Effector memory CD4-positive, alpha-beta T cell (primary cell): ENCODE results near the gene PLXNA2.
A peak's percentile ranks its signal among the peaks of the same experiment; 100 is the strongest.

Experiments
- DNase-seq, 3 donors: peaks; one replicate each; pipeline ENCODE4 v3.0.0-alpha.2; 2020
- H3K27ac ChIP-seq: 2 replicates; pipeline ENCODE4 v1.7.0; 2013; ENCODE audit warnings: mild to moderate bottlenecking, low read length, moderate library complexity; ENCODE audit not compliant: insufficient read depth, poor library complexity, severe bottlenecking
- H3K27me3 ChIP-seq: replicated peaks from 2 replicates; pipeline ENCODE4 v1.7.0; 2013; ENCODE audit warnings: mild to moderate bottlenecking, low read length; ENCODE audit not compliant: insufficient read depth, control insufficient read depth, poor library complexity, severe bottlenecking
- H3K36me3 ChIP-seq: 2 replicates; pipeline ENCODE4 v1.7.0; 2013; ENCODE audit warnings: mild to moderate bottlenecking, low read length, moderate library complexity; ENCODE audit not compliant: control insufficient read depth, insufficient read depth
- H3K4me1 ChIP-seq: 2 replicates; pipeline ENCODE4 v1.7.0; 2013; ENCODE audit warnings: low read length, mild to moderate bottlenecking; ENCODE audit not compliant: control insufficient read depth, insufficient read depth, poor library complexity, severe bottlenecking
- H3K4me3 ChIP-seq: 2 replicates; pipeline ENCODE4 v1.7.0; 2013; ENCODE audit warnings: low read length, low read depth, mild to moderate bottlenecking; ENCODE audit not compliant: insufficient read depth, poor library complexity, severe bottlenecking
- H3K9me3 ChIP-seq: 2 replicates; pipeline ENCODE4 v1.7.0; 2013; ENCODE audit warnings: mild to moderate bottlenecking, low read length, moderate library complexity; ENCODE audit not compliant: control insufficient read depth

Gene PLXNA2

DNA sequence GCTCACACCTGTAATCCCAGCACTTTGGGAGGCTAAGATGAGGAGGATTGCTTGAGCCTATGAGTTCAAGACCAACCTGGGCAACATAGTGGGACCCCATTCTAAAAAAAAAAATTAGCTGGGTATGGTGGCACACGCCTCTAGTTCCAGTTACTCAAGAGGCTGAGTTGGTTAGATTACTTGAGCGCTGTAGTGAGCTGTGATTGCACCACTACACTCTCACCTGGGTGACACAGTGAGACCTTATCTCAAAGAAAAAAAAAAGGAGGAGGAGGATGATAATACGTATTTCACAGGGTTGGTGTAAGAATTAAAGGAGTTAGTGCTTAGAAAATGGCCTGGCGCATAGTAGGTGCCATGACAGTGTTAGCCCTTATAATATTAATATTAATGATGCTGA, 144.1 kb downstream of the PLXNA2 start:
- Histone ChIP-seq H3K27ac (no peak overlapping the region), H3K4me3 (no peak overlapping the region), H3K27me3 (no peaks in the 10 kb centered on the region), H3K36me3 (no peaks in the 10 kb centered on the region), H3K4me1 (no peaks in the 10 kb centered on the region), H3K9me3 (no peaks in the 10 kb centered on the region)
- no peak for DNase-seq

DNA sequence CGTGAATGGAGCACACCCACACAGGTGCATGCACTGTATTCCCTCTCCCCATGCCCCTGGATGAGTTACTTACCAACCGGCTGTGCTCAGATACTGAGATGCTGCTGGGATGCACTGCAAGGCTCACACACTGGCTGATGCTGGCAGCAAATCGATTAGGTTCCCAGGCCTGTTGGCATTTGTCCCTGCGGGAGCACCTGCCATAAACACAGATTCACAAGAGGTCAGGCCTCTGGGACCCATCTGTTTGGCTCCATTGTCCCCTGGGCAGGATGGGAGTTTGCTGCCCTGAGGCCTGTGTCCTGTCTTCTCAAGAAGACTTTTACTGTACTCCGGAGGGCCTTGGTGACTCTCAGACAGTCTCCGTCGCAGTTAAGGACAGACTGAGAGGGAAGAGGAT, 145.4 kb downstream of the PLXNA2 start:
- H3K27ac ChIP-seq = no peak overlapping the region
- no peak for DNase-seq
- H3K27me3 ChIP-seq = no peaks in the 10 kb centered on the region
- H3K4me1 ChIP-seq = no peaks in the 10 kb centered on the region
- H3K36me3 ChIP-seq = no peaks in the 10 kb centered on the region
- no peak overlapping the region for H3K4me3 ChIP-seq
- H3K9me3 ChIP-seq = no peaks in the 10 kb centered on the region

DNA sequence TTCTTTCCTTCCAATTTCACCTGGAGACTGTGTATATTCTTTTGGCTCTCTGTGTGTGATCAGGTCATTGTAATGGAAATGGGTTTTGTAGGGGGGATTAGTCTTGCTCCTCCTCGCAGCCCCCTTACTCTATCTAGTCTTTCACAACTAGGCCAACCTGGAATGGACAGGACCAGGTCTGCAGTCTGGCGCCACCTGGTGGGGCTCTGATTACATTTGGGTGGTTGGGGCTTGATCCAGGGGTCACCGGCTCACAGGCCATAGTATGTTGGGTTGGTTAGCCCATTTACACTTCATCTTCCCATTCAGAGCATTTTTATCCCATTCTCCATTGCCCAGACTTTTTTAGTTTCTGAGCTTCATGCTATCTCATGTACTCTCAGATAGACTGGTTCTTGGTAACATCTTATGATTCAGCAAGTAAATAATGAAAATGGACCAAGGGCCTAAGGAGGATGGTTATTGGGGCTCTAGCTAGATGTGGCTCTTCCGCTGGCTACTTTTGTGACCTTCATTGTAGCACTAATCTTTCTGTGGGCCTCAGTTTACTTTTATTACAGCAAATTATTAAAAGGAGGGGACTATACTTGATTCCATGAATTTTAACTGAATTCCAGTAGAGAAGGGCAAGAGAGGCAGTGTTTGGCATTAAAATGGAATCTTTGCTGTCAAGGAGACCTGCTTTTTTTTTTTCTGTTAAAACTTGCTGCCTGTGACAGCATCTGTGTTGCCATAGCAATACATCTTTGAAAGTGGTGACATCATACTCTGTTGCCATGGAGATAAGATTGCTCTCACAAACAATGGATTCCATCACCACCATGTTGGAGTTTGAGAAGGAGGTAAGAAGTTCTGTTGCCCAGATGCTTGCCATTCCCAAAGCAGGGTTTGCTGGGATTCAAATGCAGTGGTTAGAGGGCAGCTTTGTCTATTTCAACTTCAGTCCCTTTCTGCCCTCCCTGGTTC, 150.1 kb downstream of the PLXNA2 start:
- no peak overlapping the region for H3K4me3 ChIP-seq
- no peaks in the 10 kb centered on the region for H3K9me3 ChIP-seq
- DNase-seq = peak in 1 of 3 donors; percentile 6
- no peak overlapping the region for H3K27ac ChIP-seq
- H3K27me3 ChIP-seq = no peaks in the 10 kb centered on the region
- no peaks in the 10 kb centered on the region for H3K36me3 ChIP-seq
- H3K4me1 ChIP-seq = no peaks in the 10 kb centered on the region

DNA sequence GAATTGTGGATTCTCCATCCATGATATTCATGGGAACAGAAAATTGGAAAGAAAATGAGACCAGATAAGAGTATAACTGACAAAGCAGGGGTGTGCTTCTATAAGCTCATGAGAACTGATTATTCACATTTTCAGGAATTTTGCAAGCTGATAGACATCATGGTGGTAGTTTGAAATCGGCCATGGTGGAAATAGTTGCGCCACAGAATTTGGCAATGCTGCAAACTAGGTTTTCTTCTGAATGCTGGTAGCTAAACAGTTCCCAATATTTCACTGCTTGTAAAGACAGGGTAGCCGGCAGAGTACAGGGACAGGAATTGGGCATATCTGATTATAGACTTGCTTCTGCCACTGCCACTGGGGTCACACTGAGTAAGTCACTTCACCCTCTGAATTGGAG, 151.1 kb downstream of the PLXNA2 start:
- H3K4me1 ChIP-seq = no peaks in the 10 kb centered on the region
- H3K36me3 ChIP-seq = no peaks in the 10 kb centered on the region
- DNase-seq = no peak
- H3K27ac ChIP-seq = no peak overlapping the region
- no peaks in the 10 kb centered on the region for H3K9me3 ChIP-seq
- H3K27me3 ChIP-seq = no peaks in the 10 kb centered on the region
- no peak overlapping the region for H3K4me3 ChIP-seq

DNA sequence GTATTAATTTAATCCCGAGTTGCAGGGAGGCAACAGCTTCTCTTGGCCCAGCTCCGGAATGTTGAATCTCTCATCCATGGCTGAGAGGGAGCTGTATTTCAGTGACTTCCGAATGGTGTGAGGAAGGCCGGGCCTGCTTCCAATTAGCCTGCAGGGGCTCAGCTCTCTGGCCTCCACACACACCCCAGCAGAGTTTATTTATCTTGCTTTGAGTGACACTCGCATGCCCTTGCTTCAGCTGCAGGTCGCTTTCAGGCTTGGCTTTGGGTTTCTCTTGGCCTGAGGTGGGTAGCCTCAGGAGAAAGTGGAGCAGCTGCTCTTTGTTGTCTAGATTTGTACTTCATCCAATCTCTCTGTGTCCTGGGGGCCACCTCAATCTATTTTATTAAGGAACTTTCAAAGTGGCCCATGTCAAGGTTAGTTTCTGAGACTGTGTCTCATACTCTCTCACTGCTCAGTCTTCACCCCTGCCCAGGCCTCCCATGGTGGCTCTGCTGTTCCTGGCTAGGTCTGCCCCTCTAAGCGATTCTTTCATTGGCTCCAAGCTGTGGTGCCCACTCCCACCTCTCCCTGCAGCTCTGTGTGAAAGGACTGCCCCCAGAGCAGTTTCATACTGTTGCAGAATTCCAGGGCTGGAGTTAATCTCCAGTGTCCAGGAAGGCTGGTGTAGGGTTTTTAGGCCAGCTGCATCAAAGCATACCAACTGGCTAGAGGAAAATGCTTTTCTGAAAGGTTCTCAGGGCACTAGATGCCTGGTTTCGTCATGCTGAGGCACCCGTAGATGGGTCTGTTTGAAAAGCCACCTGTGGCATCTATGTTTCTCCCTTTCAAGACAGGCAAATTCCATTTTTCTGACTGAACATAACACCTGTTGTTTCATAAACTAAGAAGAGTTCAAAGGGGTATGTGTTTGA, 153.5 kb downstream of the PLXNA2 start:
- no peaks in the 10 kb centered on the region for H3K36me3 ChIP-seq
- H3K4me1 ChIP-seq = no peaks in the 10 kb centered on the region
- DNase-seq = no peak
- H3K27ac ChIP-seq = no peak overlapping the region
- H3K27me3 ChIP-seq = no peaks in the 10 kb centered on the region
- H3K9me3 ChIP-seq = no peaks in the 10 kb centered on the region
- H3K4me3 ChIP-seq = no peak overlapping the region

DNA sequence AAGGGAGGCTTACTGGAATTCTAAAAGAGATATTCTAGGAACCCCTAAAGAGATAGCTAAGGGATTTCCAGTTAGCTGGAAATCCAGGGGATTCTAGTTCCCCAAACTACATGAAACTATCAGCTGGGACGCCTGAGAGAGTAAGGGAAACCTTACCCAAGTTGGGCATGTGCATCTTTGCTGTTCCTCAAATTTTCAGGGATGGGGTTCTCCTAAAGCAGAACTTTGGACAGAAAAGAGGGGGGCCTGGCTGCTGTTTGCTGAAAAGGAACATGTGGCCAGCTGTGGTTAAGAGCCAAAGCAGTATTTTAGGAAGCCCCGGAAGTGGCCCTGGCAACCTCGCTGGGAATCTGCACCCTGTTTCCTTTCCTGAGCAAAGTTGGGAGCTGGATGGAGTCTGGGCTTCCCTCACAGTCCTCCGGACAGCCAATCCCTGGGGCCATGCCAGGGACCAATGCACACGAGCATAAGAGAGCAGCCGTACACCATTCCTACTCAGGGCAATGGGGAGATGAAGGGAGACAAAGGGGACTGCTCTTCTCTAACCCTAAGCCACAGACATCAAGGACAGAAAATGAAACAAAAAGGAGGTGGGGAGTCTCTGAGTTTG, 154.3 kb downstream of the PLXNA2 start:
- no peaks in the 10 kb centered on the region for H3K4me1 ChIP-seq
- H3K4me3 ChIP-seq = no peak overlapping the region
- H3K36me3 ChIP-seq = no peaks in the 10 kb centered on the region
- no peak for DNase-seq
- no peak overlapping the region for H3K27ac ChIP-seq
- H3K9me3 ChIP-seq = no peaks in the 10 kb centered on the region
- no peaks in the 10 kb centered on the region for H3K27me3 ChIP-seq

DNA sequence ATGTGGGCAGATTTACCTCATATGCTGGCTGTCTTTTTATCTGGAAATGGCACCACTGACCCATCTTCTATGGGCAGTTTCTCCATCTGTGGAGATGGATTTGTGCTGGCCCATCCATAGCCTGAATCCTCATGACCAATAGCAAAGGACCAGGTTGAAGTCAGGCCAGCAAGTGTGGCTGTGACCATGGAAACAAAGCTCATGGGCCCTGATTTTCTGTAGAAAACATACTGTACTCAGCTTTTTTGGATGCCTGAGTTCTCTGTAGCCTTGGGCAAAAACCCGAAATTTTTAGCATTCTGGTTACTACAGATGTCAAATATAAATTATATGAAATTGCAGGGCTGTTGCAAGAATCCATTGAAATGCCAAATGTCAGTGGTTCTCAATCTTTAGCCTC, 155.0 kb downstream of the PLXNA2 start:
- no peak overlapping the region for H3K4me3 ChIP-seq
- H3K9me3 ChIP-seq = no peaks in the 10 kb centered on the region
- no peaks in the 10 kb centered on the region for H3K36me3 ChIP-seq
- DNase-seq = no peak
- H3K27me3 ChIP-seq = no peaks in the 10 kb centered on the region
- H3K27ac ChIP-seq = no peak overlapping the region
- H3K4me1 ChIP-seq = no peaks in the 10 kb centered on the region

DNA sequence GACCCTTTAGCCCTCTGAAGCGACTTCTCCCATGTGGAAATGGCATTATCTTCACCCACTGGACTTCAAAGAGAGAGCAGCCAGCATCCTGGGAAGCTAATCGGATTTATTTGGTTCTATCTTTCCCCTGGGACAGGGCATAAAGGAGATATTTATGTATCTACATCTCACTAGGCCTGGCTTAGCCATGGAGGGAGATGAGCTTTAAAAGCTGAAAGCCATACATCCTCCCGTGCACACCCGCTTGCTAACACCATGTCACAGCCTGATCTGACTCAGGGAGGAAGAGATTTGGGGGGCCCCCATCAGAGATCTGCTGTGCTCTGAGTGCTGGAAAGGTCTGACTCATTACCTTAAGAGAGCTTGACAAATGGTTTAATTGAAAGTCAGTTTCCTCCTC, 155.9 kb downstream of the PLXNA2 start:
- Histone ChIP-seq H3K27ac (no peak overlapping the region), H3K4me3 (no peak overlapping the region), H3K36me3 (no peaks in the 10 kb centered on the region), H3K4me1 (no peaks in the 10 kb centered on the region), H3K27me3 (no peaks in the 10 kb centered on the region), H3K9me3 (no peaks in the 10 kb centered on the region)
- DNase-seq = no peak

DNA sequence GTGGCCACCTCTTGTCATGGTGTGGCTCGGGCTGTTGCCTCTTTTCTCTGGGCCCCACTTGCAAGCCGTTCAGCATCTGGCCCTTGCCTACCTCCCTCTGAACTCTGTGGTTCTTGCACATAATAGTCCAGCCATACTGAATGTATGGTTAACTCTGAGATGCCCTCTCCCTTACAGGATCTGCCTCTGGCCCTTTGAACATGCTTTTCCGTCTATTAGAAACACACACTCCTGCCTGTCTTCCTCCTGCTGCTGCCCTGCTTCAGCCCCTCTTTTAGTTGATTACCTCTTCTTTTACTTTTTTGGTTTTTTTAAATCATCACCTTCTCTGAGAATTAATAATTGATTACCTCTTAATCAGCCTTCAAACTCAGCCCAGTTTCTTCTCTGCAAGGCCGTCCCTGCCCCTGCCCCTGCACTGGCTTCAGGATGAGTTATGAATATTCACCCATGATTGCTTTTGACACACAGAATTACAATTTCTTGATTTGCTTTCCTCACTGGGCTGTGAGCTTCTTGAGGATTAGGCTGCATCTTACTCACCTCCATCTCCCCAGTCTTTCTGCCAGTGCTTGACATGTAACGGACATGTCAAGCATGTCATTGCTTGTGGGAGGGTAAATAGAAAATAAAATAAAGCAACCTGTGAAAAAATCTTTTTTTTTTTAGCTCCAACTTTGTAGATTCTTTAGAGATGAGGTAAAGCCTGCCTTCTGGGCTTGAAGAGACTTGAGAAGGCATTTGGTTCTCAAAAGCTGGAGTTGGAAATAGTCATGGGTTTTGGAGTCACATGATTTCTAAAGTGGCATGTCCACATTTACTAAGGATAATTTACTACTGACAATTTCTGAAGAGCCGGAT, 158.3 kb downstream of the PLXNA2 start:
- Histone ChIP-seq H3K4me3 (peak overlapping the region; percentile 28), H3K9me3 (no peaks in the 10 kb centered on the region), H3K27ac (no peak overlapping the region), H3K4me1 (no peaks in the 10 kb centered on the region), H3K36me3 (no peaks in the 10 kb centered on the region), H3K27me3 (no peaks in the 10 kb centered on the region)
- no peak for DNase-seq
